Psoas muscle (tissue), 8 donors: ENCODE data around the gene TRAK1. TPM values are rescaled to one million over a fixed set of nuclear protein-coding genes. Genes with fewer than 3 reads are reported as not detected.

ENCODE experiments used
- ATAC-seq, 4 donors: fragments of 200-7000 bp; cut with Tn5 transposase; one replicate each; pipeline ENCODE4 v1.9.1; 2020; ENCODE audit warnings: moderate library complexity in 3 of 4, mild to moderate bottlenecking in 2 of 4
- DNase-seq, 2 donors: peaks; one replicate each; pipeline ENCODE4 v3.0.0-alpha.2; 2020
- H3K27ac ChIP-seq: fragments of 200-600 bp; one replicate; pipeline ENCODE4 v1.8.0; 2022
- H3K27me3 ChIP-seq, 3 donors: fragments of 200-600 bp in 1 of 3; one replicate each; pipeline versions ENCODE4 v1.6.1 to v1.8.0; 2013 to 2022; ENCODE audit warnings: low read length in 2 of 3, mild to moderate bottlenecking in 2 of 3, moderate library complexity in 1 of 3; ENCODE audit not compliant: insufficient read depth in 3 of 3
- H3K36me3 ChIP-seq, 2 donors: fragments of 200-600 bp in 1 of 2; one replicate each; pipeline versions ENCODE4 v1.6.1 to v1.8.0; 2013 to 2022; ENCODE audit warnings: low read depth in 1 of 2, mild to moderate bottlenecking in 1 of 2, moderate library complexity in 1 of 2; ENCODE audit not compliant: insufficient read depth in 1 of 2
- H3K4me1 ChIP-seq: fragments of 200-600 bp; one replicate; pipeline ENCODE4 v1.8.0; 2022
- H3K4me3 ChIP-seq: fragments of 200-600 bp; one replicate; pipeline ENCODE4 v1.8.0; 2022; ENCODE audit warnings: mild to moderate bottlenecking
- H3K9me3 ChIP-seq: fragments of 200-600 bp; one replicate; pipeline ENCODE4 v1.8.0; 2022
- CTCF ChIP-seq: fragments of 200-600 bp; IDR thresholded peaks from one replicate; pipeline ENCODE4 v1.8.0; 2022; ENCODE audit warnings: antibody characterized with exemption
- WGBS, 3 donors: extraction: QIAGEN DNeasy Blood & Tissue Kit; methylation state at CpG; one replicate each; pipeline versions ENCODE4 v1.1.6 to v1.1.7; 2013; 5-methylcytosine and 5-hydroxymethylcytosine counted together
- intact Hi-C, 2 donors: fragments of 100-400 bp; cut with DNase I; formaldehyde crosslinking; loops; one replicate each; pipeline versions ENCODE4 v1.11.0 to v1.14.2; 2022
- polyA plus RNA-seq, 3 donors: library from polyadenylated mRNA; stranded (reverse); fragments of 200-250 nt; gene quantifications; one replicate each; pipeline ENCODE4 v1.2.3, GENCODE V29; 2013
- total RNA-seq, 4 donors: library from RNA; stranded (reverse); fragmentation: NEBNext Ultra II Directional in 2 of 4; extraction: Animal tissue kit (Norgen Biotek cat#: 25700) in 2 of 4; gene quantifications; one replicate each; pipeline versions ENCODE4 v1.2.1 to v1.2.4, GENCODE V29; 2021 to 2023
- donor health status: healthy with polysubstance abuse.
- donor health status: DM: no; HTN: no; CAD: no; lungs with moderate emphysema.
- donor health status: Bipolar disorder and iron deficiency.
- donor health status: healthy.
- donor health status: DM: yes; HTN: yes; CAD: no.
- donor health status: DM: no; HTN: no; CAD: no.
- donor health status: DM: no; HTN: no; CAD: no.
- donor health status: DM: yes; HTN: yes; CAD: no.

The TRAK1 gene
- total and polyA plus RNA-seq, 7 donors, result 30.8 to 128 (median 94.8) TPM

DNA sequence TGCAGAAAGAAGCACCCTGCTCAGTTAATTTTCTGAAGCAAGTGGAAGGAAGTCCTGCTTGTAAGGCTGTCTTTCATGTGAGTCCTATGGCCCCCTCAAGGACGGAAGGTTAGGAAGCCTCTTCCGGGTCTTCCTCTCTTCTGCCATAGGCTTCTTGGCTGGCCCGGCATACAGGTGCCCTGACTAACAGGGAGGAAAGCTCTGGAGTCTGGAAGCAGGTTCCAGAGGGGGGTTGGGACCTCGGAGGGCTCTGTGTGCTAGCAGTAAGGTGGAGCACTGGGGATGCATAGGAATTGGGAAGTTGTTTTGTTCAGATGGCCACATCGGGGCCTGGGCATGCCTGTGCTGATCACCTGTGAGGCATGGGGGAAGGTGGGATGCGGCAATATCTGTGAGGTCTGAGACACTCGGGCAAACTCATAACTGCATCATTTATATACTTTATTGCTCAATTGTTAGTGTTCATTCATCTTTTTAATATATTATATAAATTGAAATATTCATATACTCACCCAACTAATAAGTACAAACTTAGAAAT, 49.6 kb downstream of the TRAK1 start:
- Histone ChIP-seq H3K4me3 (no peak overlapping the region), H3K27me3 (no peaks in the 10 kb centered on the region), H3K36me3 (no peaks in the 10 kb centered on the region), H3K9me3 (no peaks in the 10 kb centered on the region), H3K4me1 (peaks cover 13% of the 10 kb centered on the region), H3K27ac (no peak overlapping the region)
- WGBS, 3 donors, result 79 to 86% (median 82%) methylated on average over 7 of the region's 7 CpGs
- intact Hi-C loops, result no loop called here
- no peak for ATAC-seq
- TF ChIP-seq CTCF, result no peak
- DNase-seq, result no peak

- H3K9me3 ChIP-seq, result no peaks in the 10 kb centered on the region
- H3K4me3 ChIP-seq, result no peak overlapping the region
- peaks cover 13% of the 10 kb centered on the region for H3K4me1 ChIP-seq
- no peak for TF ChIP-seq CTCF
- H3K27me3 ChIP-seq, result no peaks in the 10 kb centered on the region
- ATAC-seq (peak; percentile 76 to 93 (median 87)), DNase-seq (peak in 1 of 2 donors; percentile 54)
- peak overlapping the region; percentile 53 for H3K27ac ChIP-seq
- H3K36me3 ChIP-seq, result no peaks in the 10 kb centered on the region
- WGBS, 3 donors, result 36 to 61% (median 53%) methylated on average over 7 of the region's 7 CpGs
- intact Hi-C loops, result no loop called here
These were observed 52.3 kb downstream of the TRAK1 start for GRCh38 chr3:42143440-42143839.

GRCh38 chr3:42144209-42144608, 53.1 kb downstream of the TRAK1 start:
- Histone ChIP-seq H3K4me1 (peaks cover 13% of the 10 kb centered on the region), H3K4me3 (no peak overlapping the region), H3K9me3 (no peaks in the 10 kb centered on the region), H3K36me3 (no peaks in the 10 kb centered on the region), H3K27me3 (no peaks in the 10 kb centered on the region), H3K27ac (peak overlapping the region; percentile 53)
- ATAC-seq (no peak), DNase-seq (no peak)
- intact Hi-C loops, result no loop called here
- TF ChIP-seq CTCF, result no peak

DNA sequence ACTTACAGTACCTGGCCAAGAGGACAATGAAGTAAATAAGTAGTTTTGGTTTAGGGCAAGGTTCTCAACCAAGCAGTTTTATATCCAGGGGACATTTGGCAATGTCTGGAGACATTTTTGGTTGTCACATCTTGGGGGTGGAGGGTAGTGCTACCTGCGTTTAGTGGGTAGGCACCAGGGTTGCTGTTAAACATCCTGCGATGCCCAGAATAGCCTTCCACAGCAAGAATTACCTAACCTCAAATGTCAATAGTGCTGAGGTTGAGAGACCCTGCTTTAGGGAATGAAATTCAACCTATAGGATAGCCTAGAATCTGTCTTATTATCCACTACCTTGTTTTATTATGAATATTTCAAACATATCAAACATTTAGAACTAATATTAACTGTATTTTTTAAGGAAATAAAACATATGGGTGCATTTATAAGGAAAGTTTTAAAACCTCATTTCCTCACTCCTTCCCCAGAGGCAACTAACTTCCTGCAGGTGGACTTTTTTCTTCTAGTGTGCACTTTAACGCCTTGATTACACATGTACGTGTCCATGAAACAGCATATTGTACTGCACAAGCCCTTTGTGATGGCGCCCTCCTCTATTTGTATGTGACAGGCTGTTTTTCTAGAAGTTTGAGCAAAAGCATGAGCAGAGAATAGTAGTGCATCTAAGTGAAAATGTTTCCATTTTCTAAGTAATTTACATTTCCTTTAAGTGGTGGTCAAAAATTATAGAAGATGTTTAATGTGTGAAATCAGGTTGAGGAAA, 57.1 kb downstream of the TRAK1 start:
- Histone ChIP-seq H3K27ac (no peak overlapping the region), H3K4me1 (peaks cover 38% of the 10 kb centered on the region), H3K9me3 (no peaks in the 10 kb centered on the region), H3K4me3 (no peak overlapping the region), H3K27me3 (no peaks in the 10 kb centered on the region), H3K36me3 (no peaks in the 10 kb centered on the region)
- WGBS, 3 donors, result 65 to 74% (median 71%) methylated on average over 5 of the region's 5 CpGs
- no peak for TF ChIP-seq CTCF
- DNase-seq (no peak), ATAC-seq (no peak)
- intact Hi-C loops, result no loop called here
